GM21515 (cell line): ENCODE data around the gene CTSL.
"Not testable (repeated sequence)": the region's sequence is repeated elsewhere in the genome, so short reads cannot be mapped to it uniquely, and the experiment has no call there.

Experiments used
- ATAC-seq: cut with Tn5 transposase; IDR thresholded peaks from one replicate; pipeline ENCODE4 v1.9.1; 2021; ENCODE audit not compliant: unreplicated experiment

Gene CTSL

DNA sequence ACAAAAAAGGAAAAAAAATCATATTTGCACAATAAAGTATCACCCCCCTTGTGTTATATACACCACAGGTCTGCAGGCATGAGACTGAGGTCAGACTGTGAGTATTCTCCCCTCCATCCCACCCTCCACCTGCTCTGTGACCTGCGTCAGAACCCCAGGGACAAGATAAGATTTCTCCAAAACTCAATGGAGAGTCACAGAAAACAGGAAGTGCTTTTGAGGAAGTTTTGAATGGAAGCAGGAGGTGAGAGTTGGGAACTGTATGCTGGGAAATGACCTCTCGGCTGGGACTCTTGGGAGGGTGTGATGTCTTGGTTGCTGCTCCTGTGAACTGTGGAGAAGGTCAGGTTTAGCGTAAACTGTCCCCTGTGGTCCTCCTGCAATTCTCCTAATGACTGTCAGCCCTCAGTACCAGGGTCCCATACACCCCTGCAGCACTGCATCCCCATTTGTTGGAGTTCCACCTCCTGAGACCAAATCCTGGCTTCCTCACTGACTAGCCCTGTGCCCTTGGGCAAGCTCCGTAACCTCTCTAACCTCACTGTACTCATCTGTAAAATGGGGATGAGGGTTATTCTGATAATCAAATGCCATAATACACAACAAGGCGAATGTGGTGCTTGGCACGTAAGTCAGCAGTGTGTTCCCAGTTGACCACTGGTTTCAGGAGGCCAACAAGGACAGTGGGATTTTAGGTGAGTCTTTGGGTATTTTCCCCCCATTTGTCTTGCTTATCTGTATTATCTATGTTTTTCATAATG lies 6.9 kb upstream of the CTSL start:
- no peak for ATAC-seq

DNA sequence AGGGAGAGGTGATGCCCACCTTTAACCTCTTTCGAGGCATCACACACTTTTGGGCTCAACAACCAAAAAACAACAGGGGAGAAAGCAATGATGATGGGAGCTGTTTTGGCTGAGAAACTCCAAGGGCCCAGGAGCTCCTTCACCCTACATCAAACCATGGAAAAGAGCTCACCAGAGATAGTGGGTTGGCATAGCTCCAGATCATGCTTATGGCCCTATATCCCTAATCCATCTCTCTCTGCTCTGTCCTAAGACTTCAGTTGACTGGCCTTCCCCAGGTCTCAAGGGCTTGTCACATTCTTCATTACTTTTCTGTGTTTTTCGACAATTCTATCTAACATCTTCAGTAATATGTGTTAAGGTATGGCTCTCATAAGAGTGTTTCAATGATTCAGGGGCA lies 5.7 kb upstream of the CTSL start:
- ATAC-seq: no peak

DNA sequence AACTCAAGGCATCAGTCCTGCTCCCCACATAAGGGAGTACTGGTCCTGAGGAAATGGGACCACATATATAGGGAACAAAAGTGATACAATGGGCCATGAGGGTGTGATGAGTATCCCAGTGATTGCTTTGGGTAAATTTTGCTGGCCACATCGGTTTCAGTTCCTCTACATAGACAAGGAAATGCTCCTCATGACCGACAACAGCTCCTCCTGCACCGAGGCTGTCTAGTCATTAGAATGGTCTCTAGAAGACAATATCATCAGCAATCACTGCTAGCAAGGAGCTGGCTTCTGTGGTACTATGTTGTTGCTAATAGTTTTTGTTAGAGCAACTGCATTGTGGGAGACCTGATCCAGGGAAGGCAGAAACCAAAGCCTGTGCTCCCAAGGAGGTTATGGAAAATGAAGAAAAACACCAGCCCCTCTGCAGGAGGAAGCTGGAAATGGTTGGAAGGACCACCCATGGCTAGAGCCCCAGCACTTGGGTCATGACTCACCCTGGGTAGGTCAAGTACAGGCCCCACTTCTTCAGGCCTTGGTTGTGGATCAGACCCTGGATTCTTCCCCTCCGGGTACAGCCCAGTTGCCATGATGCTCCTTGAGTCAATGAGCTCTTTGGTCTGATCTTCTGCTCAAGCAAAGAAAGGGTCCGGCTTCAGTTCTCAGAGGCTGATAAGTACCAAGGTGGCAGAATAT lies 3.4 kb upstream of the CTSL start:
- ATAC-seq: no peak

DNA sequence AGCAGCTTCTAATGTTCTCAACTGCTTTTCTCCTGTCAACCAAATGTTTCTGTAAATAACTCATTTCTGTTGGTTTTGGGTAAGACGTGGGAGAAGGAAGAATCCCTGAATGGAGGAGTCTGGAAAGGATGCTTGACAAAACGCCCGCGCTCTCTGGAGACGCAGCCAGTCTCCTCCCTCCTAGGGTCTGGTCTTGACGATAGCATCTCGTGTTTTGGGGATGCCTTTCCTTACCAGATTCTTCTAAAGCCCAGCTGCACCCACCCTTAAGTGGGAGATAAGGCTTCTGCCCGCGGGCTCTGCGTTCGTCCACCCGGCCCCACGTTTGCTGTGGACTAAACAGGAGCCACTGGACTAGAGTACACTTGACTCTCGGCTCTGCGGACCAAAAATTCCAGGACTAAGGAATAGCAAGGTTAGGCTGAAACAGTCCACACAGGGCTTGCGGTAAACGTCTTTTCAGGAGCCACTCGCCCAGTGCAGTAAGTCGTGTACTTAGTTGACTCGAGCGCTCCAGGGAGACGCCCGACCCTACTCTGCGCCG lies 491 bp upstream of the CTSL start:
- ATAC-seq: no peak

DNA sequence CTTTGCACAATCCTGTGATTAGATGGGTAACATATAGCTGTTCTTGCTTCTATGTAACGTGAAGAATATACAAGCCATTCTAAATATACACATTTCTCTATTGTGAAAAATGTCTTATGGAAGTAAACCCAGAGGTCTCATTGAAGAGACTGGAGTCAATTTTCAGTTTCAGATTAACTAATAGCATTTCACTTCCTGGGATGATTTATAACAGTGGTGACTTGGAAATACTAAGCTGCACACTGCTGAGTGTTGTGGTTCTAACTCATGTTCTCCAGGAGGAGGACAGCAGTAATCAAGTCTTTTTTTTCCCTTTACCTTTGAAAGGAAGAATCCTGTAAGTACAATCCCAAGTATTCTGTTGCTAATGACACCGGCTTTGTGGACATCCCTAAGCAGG lies 3.3 kb downstream of the CTSL start:
- no peak for ATAC-seq

DNA sequence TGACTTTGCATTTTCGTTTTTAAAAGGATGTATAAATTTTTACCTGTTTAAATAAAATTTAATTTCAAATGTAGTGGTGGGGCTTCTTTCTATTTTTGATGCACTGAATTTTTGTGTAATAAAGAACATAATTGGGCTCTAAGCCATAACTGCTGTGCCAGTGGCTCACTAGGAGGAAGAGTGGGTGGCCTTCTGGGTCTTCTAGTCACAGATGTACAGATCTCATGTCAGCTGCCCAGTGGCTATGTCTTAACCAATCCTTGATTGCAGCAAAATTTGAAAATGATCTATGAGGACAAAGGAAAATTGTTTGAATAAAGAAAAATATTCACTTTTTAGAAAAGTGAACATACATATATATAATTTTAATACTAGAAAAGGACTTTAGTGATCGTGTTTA lies 5.4 kb downstream of the CTSL start:
- no peak for ATAC-seq

DNA sequence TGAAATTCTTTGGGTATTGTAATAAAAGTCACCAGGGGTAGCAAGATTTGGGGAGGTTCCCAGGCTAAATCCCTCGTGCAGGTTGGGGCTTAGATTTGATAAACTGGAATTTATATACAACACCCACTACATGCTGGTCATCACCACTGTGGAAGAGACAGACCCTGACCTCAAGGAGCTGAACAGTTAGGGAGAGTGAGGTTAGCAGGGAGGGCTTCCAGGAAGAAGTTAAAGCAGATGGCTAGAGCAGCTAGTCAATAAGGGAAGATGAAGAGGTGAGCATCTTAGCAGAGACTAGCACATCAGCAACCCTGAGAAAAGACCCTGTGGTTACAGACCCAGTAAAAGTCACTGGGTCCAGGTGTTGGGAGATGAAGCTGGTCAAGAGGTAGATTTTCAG lies 6.4 kb downstream of the CTSL start:
- no peak for ATAC-seq

DNA sequence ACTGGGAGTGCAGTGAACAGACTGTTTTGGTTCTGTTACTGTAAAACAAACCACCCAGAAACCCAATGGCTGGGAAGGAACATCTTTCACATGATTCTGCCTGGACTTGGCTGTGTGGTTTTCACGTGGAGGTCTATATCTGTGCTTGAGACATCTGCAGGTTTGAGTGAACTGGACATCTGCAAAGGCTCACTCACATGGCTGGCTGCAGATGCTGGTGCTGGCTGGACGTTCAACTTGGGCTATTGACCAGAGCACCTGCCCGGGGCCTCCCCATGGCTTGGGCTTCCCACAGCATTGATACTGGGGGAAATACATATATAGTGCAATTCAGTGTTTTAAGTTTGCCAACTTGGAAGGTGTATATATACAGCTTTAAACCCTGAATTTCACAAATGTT lies 6.8 kb downstream of the CTSL start:
- no peak for ATAC-seq

DNA sequence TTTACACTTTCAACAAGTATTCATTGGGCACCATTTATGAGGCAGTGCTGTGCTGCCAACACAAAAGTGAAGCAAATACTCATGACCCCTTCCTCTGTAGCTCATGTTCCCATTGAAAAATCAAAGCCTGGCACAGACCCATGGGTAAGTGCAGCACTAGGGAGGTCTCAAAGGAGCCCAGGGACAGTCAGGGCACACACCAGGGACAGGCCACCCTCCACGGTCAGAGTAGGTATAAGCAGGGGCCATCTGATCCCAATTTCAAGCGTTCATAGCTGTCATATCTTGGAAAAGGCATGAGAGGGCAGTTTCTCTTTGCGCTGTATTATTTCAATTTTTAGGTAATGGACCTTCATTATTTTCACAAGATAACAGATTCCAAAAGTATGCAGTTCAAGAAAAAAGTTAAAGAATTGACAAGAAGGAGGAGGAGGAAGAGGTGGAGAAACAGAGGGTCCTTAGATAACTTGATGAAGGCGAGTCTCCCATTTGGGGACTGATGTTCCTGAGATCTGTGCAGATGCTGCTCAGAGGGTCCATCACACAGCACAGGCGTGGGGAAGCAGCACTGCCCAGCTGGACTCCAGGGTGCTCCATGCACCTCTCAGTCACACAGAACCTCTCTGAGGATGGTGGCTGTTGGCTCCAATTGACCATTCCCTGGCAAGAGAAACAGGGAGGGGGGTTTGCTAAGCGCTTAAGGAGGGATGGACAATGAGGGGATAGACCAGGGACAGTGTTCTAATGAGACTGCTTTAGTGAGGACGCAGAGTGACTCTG lies 7.5 kb downstream of the CTSL start:
- ATAC-seq: no peak

DNA sequence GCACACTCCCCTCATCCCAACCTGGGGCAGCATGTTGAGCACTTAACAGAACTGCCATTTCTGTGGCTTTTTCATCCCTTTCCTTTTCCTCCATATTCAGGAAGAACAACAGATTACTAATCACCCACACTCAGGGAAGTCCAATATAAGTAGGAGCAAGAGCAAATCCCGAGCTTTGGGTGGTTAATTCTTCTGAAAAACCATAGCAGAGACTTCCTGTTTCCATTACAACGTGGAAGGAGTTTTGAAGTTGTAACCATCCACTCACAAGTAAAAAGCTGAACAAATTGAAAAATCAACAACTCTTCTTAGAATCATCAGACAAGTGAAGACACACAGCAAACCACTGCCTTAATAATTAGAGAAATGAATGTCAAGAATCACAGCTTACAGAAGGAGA lies 8.2 kb downstream of the CTSL start:
- no peak for ATAC-seq

DNA sequence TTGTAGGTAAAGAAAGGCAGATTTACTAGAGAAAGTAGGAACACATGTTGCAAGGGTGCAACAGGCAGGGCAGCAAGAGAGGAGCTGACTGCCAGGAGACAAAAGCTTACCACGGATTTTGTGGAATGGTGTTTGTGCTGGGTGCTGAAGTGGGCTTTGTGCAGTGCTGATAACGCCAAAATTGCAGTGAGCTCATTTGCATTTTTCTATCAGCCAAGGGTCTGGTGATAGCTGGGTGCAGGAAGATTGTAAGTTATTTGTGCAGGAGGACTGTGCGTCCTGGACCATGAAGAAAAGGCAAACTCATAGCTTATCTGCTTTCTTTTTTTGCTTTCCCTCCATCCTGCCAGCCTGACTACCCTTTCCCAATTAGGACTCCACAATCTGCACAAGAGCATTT lies 13.6 kb downstream of the CTSL start:
- ATAC-seq: no peak

DNA sequence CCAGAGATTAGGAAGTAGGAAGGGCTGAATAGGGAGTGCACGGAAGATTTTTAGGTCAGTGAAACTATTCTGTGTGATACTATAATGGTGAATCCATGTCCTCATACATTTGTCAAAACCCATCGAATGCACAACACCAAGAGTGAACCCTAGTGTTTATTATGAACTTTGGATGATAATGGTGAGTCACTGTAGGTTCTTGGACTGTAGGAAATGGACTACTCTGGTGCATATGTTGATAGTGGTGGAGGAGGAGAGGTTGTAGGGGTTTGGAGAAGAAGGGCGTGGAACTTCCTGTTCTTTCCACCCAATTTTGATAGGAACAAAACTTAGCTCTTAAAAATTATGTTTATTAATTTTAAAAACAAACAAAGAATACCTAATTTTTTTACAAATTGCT lies 14.3 kb downstream of the CTSL start:
- no peak for ATAC-seq

DNA sequence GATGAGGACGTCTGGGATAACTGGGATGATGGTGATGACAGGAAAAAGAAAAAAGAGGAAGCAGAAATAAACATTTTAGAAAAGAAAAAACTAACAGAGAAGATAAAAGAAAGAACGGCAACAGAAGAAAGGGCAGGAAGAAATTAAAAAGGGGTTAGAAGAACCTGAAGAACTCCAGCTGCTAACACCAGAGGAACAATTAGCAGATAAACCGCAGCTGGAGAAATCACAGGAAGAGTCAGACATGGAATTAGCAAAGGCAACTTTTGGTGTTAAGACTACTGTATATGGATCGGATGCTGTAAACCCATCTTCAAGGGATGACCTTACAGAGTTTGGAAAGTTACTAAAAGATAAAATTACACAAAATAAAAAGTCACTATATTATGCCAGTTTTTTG lies 15.4 kb downstream of the CTSL start:
- ATAC-seq: no peak

DNA sequence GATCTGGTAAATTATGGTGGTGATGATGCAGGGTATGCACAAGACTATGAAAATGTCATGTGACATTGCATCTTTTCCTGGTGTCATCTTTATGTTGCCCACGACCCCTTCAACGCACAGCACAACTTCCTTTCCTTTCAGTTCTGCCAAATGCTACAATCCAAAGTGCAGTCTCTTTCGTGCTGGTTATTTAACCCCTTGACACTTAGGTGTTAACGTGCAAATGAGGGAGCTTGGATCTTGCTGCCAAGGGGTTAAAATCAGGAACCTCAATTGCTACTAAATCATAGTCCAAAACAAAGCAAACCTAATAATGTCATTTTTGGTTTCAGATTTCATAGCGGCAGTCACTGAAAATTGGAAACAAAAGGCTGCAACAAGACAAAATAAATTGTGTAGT lies 16.0 kb downstream of the CTSL start:
- no peak for ATAC-seq

DNA sequence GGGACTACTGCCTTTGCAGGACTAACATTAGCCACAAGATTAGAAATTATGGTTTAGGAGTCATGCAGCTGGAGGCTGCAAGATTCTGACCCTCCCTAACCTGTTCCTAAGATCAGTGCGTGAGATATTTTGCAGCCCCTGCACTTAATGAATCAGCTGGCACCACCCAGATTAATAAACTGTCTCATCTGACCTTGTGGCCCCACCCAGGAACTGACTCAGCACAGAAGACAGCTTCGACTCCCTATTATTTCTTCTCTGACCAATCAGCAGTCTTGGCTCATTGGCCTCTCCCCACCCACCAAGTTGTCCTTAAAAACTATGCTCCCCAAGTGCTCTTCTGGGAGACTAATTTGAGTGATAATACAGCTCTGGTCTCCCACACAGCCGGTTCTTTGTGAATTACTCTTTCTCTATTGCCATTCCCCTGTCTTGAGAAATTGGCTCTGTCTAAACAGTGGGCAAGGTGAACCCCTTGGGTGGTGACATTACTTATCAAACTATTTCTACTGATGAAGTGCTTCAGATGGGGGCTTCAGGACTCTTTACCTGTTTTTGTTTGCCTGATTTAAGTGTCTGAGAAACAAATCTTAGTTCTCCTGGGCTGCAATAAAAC lies 17.0 kb downstream of the CTSL start:
- no peak for ATAC-seq

DNA sequence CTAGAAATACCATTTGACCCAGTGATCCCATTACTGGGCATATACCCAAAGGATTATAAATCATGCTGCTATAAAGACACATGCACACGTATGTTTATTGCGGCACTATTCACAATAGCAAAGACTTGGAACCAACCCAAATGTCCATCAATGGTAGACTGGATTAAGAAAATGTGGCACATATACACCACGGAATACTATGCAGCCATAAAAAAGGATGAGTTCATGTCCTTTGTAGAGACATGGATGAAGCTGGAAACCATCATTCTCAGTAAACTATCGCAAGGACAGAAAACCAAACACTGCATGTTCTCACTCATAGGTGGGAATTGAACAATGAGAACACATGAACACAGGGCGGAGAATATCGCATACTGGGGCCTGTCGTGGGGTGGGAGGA lies 18.3 kb downstream of the CTSL start:
- ATAC-seq: not testable (repeated sequence)

DNA sequence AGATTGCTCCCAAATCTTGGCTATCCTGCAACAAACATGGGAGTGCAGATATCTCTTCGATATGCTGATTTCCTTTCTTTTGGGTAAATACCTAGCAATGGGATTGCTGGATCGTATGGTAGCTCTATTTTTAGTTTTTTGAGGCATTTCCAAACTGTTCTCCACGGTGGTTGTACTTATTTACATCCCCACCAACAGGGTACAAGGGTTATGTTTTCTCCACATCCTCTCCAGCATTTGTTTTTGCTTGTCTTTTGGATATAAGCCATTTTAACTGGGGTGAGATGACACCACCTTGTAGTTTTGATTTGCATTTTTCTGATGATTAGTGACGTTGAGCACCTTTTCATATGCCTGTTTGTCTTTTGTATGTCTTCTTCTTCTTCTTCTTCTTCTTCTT lies 20.3 kb downstream of the CTSL start:
- ATAC-seq: no peak

DNA sequence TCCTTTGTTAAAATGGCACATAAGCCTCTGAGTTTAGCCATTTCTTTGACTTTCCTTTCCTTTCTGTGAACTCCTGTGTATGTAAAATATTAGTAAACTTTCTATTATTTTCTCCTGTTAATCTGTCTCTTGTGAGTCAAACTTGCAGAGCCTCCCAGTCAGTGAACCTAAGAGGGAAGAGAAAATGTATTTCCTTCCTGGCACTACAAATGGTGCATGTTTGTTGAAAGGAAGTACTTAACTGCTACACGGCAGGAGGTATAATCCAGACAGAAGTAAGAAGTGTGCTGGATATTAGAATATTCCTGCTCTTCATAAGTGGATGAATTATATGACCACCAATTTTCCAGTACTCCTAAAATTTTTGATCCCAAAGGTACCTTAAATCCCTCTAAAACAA lies 23.0 kb downstream of the CTSL start:
- ATAC-seq: no peak

DNA sequence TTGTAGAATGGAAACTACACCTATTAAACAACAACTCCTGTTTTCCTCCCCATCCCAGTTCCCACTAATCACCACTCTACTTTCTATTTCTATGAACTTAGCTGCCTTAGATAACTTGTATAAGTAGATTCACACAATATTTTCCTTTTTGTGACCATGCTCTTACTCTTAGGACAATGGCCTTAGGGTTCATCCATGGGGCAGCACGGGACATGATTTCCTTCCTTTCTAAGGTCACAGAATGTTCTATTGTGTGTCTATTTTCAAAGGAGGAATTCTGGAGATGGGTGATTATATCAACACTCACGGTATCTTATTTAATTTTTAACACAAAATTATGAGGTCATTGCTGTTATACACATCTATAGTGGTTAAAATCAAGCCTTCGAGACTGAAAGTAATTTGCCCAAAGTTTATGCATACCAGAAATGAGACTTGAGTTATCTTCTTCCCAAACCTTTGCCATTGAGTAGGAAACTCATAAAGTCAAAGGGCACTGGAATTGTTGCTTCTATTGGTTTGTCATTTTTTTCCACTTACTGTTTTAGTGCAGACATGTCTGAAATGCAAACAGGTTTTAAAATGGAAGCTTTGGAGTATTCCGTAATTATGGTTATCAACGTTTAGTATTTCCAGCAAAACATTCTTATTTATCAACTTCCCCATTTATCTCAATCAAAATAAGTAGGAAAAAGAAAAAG lies 23.6 kb downstream of the CTSL start:
- ATAC-seq: no peak

DNA sequence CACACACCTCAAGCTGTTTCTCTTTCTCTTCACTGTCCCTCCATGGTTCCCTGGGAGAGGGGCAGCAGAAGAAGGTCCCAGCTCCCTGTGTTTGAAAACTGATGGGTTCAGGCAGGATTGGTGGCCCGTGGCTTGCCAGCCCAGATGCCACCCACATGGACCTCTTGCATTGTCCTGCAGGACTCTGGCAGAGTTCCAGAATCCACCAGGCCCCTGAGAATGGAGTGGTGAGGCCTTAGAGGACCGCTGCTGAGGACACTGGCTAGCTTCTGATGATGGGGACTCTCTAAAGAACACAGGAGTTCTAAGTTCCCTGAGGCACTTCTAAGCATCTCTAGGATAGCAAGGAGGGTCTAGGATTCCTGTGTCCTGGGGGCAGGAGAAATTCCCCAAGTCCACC lies 24.8 kb downstream of the CTSL start:
- no peak for ATAC-seq

DNA sequence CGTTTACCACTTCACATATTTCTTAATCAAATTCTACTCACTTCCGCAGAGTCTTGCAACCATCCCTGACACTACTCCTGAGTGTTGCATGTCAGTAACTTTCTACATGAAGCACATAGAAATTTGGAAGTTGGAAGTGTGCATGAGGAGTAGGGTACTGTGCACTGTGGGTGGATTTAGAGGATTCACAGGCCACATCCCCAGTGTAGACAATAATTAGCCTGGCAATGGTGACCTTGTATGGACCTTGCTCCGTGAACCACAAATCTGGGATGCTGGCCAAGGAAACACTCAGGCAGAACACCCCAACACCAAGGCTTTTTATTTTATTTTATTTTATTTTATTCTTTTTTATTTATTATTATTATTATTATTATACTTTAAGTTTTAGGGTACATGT lies 25.5 kb downstream of the CTSL start:
- ATAC-seq: no peak
